ENCODE data around the gene PDCD1.
"Not testable (repeated sequence)": the region's sequence is repeated elsewhere in the genome, so short reads cannot be mapped to it uniquely, and the experiment has no call there.

PDCD1 gene

DNA sequence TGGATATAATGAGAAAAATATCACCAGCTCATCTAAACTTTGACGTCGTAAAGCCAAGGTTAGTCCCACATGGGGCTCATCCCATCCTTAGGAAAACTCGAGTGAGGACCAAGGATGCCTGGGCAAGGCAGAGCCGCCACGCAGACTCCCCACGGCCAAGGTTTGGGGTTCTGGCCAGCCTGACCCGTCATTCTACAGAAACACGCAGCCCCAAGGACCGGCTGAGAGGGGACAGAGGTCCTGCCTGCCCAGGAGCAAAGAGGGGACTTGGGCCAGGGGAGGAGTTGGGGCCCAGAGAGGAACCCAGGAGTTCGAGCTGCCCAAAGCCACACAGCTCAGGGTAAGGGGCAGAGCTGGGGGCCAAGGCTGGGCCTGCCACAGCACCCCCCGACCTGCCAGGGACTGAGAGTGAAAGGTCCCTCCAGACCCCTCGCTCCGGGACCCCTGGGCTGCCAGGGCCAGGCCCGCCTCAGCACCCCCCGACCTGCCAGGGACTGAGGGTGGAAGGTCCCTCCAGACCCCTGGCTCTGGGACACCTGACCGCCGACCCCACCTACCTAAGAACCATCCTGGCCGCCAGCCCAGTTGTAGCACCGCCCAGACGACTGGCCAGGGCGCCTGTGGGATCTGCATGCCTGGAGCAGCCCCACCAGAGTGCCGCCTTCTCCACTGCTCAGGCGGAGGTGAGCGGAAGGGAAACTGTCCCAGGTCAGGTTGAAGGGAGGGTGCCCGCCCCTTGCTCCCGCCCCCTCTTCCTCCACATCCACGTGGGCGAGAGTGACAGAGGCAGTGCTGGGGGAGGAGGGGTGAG, at the start of gene PDCD1:
PDCD1 (minus strand) TSS at position 689 of the 811 bp plus-strand sequence; CDS start at position 633, 56 bp downstream.
- DNase-seq (ENCODE audit: low read depth): peak; percentile 67

GRCh38 chr2:241907831-241908230, 49.1 kb upstream of the PDCD1 start:
- DNase-seq (ENCODE audit: low read depth): not testable (repeated sequence)

- DNase-seq (ENCODE audit: low read depth): no peak
These were observed 48.3 kb upstream of the PDCD1 start for GRCh38 chr2:241906826-241907570.

GRCh38 chr2:241906378-241906770, 47.7 kb upstream of the PDCD1 start:
- DNase-seq (ENCODE audit: low read depth): not testable (repeated sequence)

GRCh38 chr2:241905716-241906377, 47.2 kb upstream of the PDCD1 start:
- no peak for DNase-seq (ENCODE audit: low read depth)

DNA sequence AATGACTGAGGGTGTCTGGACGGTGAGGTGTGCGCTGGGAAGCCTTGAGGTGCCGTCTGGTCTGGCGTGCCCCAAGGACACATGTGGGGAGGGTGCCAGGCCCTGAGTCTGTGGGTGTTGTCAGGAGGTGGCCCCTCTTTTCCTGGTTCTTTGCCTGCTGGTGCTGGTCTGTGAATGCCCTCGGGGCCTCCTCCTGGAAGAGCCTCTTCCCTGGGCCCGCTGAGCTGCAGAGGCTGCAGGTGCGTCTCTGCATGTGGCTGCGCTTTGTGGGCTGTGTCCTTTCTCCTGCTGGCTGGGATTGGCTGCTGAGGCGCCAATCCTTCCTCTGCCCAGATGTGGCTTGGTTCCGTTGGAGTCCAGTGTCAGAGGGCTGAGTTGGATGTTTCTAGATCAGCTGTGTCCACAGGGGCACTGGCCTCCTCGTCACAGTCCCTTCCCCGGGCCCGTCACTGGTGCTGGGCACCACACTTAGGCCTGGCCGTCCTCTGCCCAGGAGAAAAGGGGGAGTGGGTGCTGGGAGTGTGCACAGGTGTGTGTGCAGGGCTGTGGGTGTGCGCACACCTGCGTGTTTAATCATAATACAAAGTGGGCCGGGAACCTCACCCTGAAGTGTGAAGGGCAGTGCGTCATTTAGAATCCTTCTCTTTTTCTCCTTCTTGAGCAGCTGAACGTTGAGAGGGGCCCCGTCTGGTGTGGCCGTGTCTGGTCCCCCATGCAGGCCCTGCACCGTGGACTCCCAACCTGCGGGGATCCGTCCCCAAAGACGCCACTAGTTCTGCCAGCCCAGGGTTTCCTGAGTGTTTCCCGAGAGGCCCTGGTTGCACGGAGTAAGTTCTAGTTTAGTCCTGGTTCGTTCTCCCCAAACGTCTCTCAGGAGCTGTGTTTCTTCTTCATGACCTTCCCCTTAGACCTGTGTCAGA, 46.4 kb upstream of the PDCD1 start:
- no peak for DNase-seq (ENCODE audit: low read depth)

GRCh38 chr2:241904011-241904718, 45.5 kb upstream of the PDCD1 start:
- no peak for DNase-seq (ENCODE audit: low read depth)

DNA sequence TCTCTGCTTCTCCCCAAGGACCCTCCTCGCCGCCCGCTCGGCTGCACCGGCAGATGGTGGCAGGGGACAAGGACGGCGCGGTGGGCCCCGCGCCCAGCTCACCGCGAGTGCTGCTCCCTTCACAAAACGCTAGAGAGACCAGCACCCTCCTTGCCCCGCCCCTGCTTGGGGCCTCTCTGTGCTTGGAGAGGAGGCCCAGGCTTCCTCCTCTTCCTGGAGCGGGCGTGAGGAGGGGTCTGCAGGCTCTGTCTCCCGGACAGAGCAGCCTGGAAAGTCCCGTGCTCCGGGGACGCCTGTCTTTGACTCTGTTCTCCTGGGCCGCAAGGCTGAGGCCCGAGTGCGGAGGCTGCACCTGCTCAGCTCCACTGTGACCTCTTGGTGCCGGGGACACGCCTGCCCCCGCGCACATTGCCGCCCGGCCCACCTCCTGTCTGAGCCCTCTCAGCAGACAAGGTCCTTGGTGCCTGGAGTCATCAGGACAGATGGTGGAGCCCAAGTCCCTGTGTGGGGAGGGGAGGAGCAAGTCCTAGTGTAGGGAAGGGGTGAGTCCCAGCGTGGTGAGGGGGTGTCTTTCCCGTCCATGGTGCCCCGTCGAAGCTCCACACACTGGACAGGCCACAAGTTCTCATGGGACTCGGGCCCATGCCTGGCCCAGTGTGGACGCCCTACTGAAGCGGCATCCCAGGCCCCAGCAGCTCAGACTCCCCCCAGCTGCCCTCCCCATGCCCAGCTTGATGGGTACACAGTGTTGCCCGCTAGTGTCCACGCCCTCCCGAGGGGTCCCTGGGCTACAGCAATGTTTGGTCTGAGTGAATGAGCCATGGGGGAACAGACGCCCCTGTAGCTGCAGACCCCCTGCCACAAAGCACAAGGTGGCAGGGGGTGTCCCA, 44.7 kb upstream of the PDCD1 start:
- no peak for DNase-seq (ENCODE audit: low read depth)

DNA sequence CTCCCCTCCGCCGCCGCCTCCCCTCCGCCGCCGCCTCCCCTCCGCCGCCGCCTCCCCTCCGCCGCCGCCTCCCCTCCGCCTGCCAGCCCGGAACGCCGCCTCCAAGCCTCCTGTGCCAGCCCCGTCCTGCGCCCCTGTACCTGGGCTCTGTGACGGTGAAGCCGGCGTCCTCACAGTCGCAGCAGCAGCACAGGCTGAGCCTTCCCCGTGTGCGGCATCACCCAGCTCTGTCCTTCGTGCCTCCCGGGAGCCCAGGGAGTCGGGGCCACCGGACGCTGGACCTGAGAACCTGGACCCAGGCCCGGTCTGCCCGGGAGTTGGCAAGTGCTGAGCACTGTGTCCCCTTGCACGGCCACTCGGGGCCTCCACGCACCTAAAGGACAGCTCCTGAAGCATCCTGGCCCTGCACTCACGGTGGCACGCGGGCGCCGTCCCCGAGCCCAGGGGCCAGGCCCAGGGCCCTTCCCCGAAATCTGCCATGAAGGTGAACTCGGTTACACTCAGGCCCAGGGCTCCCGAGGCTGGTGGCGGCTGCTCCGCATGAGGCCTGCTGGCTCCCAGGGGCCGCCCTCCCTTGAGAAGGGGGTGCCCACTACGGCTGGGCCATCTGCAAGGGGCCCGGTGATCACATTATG, 43.8 kb upstream of the PDCD1 start:
- DNase-seq (ENCODE audit: low read depth): no peak

GRCh38 chr2:241901500-241902351, 43.0 kb upstream of the PDCD1 start:
- DNase-seq (ENCODE audit: low read depth): no peak

GRCh38 chr2:241901018-241901380, 42.3 kb upstream of the PDCD1 start:
- DNase-seq (ENCODE audit: low read depth): no peak

GRCh38 chr2:241900251-241901017, 41.7 kb upstream of the PDCD1 start:
- no peak for DNase-seq (ENCODE audit: low read depth)

DNA sequence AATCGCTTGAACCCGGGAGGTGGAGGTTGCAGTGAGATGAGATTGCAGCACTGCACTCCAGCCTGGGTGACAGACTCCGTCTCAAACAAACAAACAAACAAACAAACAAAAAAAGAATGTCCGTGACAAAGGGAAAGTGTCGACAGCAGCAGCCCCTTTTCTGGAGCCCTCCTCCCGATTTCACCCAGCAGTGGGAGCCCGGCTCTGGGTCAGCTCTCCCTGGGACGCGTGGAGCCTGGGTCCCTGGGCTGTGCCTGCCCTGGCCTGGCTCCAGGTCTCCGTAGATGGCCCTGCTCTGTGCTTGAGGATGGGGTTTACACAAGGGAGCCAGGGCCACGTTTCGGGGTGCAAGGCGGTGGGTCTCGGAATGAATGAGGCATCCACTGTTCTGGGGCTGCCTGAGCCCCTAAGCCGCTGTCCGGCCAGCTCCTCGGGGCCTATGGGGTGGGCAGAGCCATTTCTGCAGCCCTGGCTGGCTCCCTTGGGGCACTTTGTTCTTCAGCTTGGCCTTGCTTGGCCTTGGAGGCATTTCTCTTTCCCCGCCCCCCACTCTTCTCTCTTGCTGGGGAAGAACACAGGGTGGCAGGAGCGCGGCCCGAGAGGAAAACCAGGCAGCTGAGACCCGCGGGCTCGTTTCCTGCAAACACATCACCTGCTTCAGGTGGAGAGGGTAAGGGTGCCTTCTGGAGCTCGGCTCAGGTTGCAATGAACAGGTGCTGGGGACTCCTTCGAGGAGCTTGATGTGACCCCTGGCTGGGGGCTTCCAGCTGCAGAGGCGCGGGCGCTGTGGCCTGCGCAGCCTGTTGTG, 40.0 kb upstream of the PDCD1 start:
- no peak for DNase-seq (ENCODE audit: low read depth)

- no peak for DNase-seq (ENCODE audit: low read depth)
These were observed 38.7 kb upstream of the PDCD1 start for GRCh38 chr2:241897231-241897916.

DNA sequence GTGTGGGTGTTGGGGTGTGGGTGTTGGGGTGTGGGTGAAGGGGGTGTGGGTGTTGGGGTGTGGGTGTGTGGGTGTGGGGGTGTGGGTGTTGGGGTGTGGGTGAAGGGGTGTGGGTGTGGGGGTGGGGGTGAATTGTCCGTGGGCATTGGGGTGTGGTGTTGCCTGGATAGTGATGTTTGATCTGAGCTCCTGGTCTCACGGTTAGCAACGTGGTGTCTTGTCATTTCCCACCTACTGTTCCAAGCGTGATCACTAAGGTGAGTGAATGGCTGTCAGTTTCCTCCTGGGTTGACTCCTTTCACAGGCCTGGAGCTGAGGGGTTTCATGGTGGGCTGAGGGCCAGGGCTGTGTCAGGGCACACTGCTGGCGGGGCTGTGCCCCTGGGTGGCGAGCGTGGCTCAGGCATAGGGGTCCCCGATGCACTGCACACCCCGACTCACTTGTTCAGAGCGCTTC, 38.1 kb upstream of the PDCD1 start:
- DNase-seq (ENCODE audit: low read depth): no peak
